Measurements from ENCODE around the gene RASA2.
A peak's percentile ranks its signal among the peaks of the same experiment; 100 is the strongest.

RASA2 gene

GRCh38 chr3:141486746-141487520 is at the start of gene RASA2:
Gene RASA2 (plus strand): TSS chr3:141487027. CDS start chr3:141487084, 57 bp downstream.
- DNase-seq, result peak; percentile 93

GRCh38 chr3:141439589-141439988 is 47.2 kb upstream of the RASA2 start:
- DNase-seq, result no peak

GRCh38 chr3:141440942-141441341 is 45.9 kb upstream of the RASA2 start:
- DNase-seq, result no peak

GRCh38 chr3:141441381-141442364 is 45.2 kb upstream of the RASA2 start:
- peak; percentile 33 for DNase-seq

GRCh38 chr3:141442446-141442845 is 44.4 kb upstream of the RASA2 start:
- DNase-seq, result no peak

GRCh38 chr3:141442914-141443313 is 43.9 kb upstream of the RASA2 start:
- DNase-seq, result no peak

- DNase-seq, result no peak
These were observed 42.1 kb upstream of the RASA2 start for GRCh38 chr3:141444586-141445285.

- DNase-seq, result no peak
These were observed 40.8 kb upstream of the RASA2 start for GRCh38 chr3:141445990-141446389.

- DNase-seq, result no peak
These were observed 40.1 kb upstream of the RASA2 start for GRCh38 chr3:141446737-141447136.

GRCh38 chr3:141447383-141447782 is 39.4 kb upstream of the RASA2 start:
- no peak for DNase-seq

- no peak for DNase-seq
These were observed 38.1 kb upstream of the RASA2 start for GRCh38 chr3:141448606-141449220.

- no peak for DNase-seq
These were observed 37.4 kb upstream of the RASA2 start for GRCh38 chr3:141449424-141449823.

GRCh38 chr3:141450727-141451375 is 36.0 kb upstream of the RASA2 start:
- DNase-seq, result no peak

GRCh38 chr3:141452045-141452444 is 34.8 kb upstream of the RASA2 start:
- no peak for DNase-seq

GRCh38 chr3:141452773-141453172 is 34.1 kb upstream of the RASA2 start:
- no peak for DNase-seq

GRCh38 chr3:141454054-141454453 is 32.8 kb upstream of the RASA2 start:
- DNase-seq, result no peak

GRCh38 chr3:141454906-141455602 is 31.8 kb upstream of the RASA2 start:
- peak; percentile 52 for DNase-seq

GRCh38 chr3:141455603-141456300 is 31.1 kb upstream of the RASA2 start:
- DNase-seq, result no peak

- DNase-seq, result no peak
These were observed 30.6 kb upstream of the RASA2 start for GRCh38 chr3:141456301-141456625.

- DNase-seq, result no peak
These were observed 29.1 kb upstream of the RASA2 start for GRCh38 chr3:141457624-141458236.

- DNase-seq, result no peak
These were observed 27.8 kb upstream of the RASA2 start for GRCh38 chr3:141459008-141459407.

Data from NCI-H1436 treated with DMSO at 0.1 percent for 48 hours (cell line).